HepG2 (cell line): Measurements from ENCODE around the gene TTLL8. TPM values are rescaled to one million over a fixed set of nuclear protein-coding genes. Genes with fewer than 3 reads are reported as not detected.

Experiments
- ATAD3A ChIP-seq: sonication (generic); formaldehyde crosslinking; IDR thresholded peaks from 2 replicates; pipeline ENCODE4 v1.4.0; 2020; ENCODE audit warnings: missing genetic modification reagents
- BRCA1 ChIP-seq: sonication (generic); formaldehyde crosslinking; IDR thresholded peaks from 2 replicates; pipeline ENCODE4 v1.4.0; 2020; ENCODE audit warnings: missing genetic modification reagents
- EED ChIP-seq: sonication (generic); formaldehyde crosslinking; IDR thresholded peaks from 2 replicates; pipeline ENCODE4 v1.5.0; 2020; ENCODE audit warnings: mild to moderate bottlenecking, missing genetic modification reagents
- ELF3 ChIP-seq: IDR thresholded peaks from 2 replicates; pipeline ENCODE4 v1.6.1; 2016; ENCODE audit warnings: missing genetic modification reagents, missing compliant biosample characterization
- MLX ChIP-seq: IDR thresholded peaks from 2 replicates; pipeline ENCODE4 v1.6.1; 2016
- MXD3 ChIP-seq: IDR thresholded peaks from 2 replicates; pipeline ENCODE4 v1.6.1; 2016; ENCODE audit warnings: mild to moderate bottlenecking, missing biosample characterization, missing genetic modification reagents
- MZF1 ChIP-seq: sonication (generic); formaldehyde crosslinking; IDR thresholded peaks from 2 replicates; pipeline ENCODE4 v1.8.1; 2023; ENCODE audit warnings: mild to moderate bottlenecking, missing genetic modification reagents, borderline replicate concordance
- NCOA2 ChIP-seq: sonication (generic); formaldehyde crosslinking; IDR thresholded peaks from 2 replicates; pipeline ENCODE4 v1.8.0; 2022; ENCODE audit warnings: inconsistent platforms
- RARG ChIP-seq: sonication (generic); formaldehyde crosslinking; IDR thresholded peaks from 2 replicates; pipeline ENCODE4 v1.4.0; 2020; ENCODE audit warnings: low read depth, mild to moderate bottlenecking, missing genetic modification reagents
- TFDP2 ChIP-seq: sonication (generic); formaldehyde crosslinking; IDR thresholded peaks from 2 replicates; pipeline ENCODE4 v1.4.0; 2020; ENCODE audit warnings: missing genetic modification reagents
- ZGPAT ChIP-seq: IDR thresholded peaks from 2 replicates; pipeline ENCODE4 v1.6.1; 2016; ENCODE audit warnings: mild to moderate bottlenecking
- ZNF543 ChIP-seq: sonication (generic); formaldehyde crosslinking; IDR thresholded peaks from 2 replicates; pipeline ENCODE4 v1.4.0; 2020; ENCODE audit warnings: mild to moderate bottlenecking, missing genetic modification reagents
- ZNF574 ChIP-seq: sonication (generic); formaldehyde crosslinking; IDR thresholded peaks from 2 replicates; pipeline ENCODE4 v1.4.0; 2020; ENCODE audit warnings: missing genetic modification reagents
- ZNF598 ChIP-seq: sonication (generic); formaldehyde crosslinking; IDR thresholded peaks from 2 replicates; pipeline ENCODE4 v1.5.1; 2020; ENCODE audit warnings: mild to moderate bottlenecking, missing genetic modification reagents, borderline replicate concordance
- ZNF629 ChIP-seq: sonication (generic); formaldehyde crosslinking; conservative IDR thresholded peaks from 2 replicates; pipeline ENCODE4 v1.5.0; 2020; ENCODE audit warnings: missing genetic modification reagents
- ZSCAN5A ChIP-seq: sonication (generic); formaldehyde crosslinking; IDR thresholded peaks from 2 replicates; pipeline ENCODE4 v1.8.0; 2022; ENCODE audit warnings: mild to moderate bottlenecking, missing genetic modification reagents, borderline replicate concordance
- polyA plus RNA-seq, 8 experiments: library from polyadenylated mRNA; depleted of rRNA in 3 of 8; stranded (reverse) in 7 of 8; unstranded in 1 of 8; fragments of >200 nt; fragmentation: Illumina TruSeq in 4 of 8; extraction: Trizol in 4 of 8; gene quantifications; 2 replicates each; pipeline versions ENCODE4 v1.2.1 to v1.2.3, GENCODE V29; 2011 to 2016; ENCODE audit warnings: low read depth in 4 of 8, missing spikeins in 1 of 8, mixed read lengths in 1 of 8; ENCODE audit not compliant: insufficient read depth in 1 of 8
- total RNA-seq, 5 experiments: library from RNA; depleted of rRNA; stranded (reverse); fragments of >200 nt; fragmentation: Illumina TruSeq; extraction: Trizol; gene quantifications; 2 replicates each; pipeline ENCODE4 v1.2.3, GENCODE V29; 2016; ENCODE audit warnings: low read depth in 1 of 5
- TF ChIP-seq, protein P1 (sequence below): sonication (generic); formaldehyde crosslinking; IDR thresholded peaks from 2 replicates; pipeline ENCODE4 v1.8.0; 2022; ENCODE audit warnings: missing genetic modification reagents, mild to moderate bottlenecking, inconsistent platforms, borderline replicate concordance

The TTLL8 gene
- total and polyA plus RNA-seq, 2 of the 13 experiments (the other 11 are each of a cell fraction or from before 2014, with no cell fraction given): not detected

GRCh38 chr22:49970528-49971231, 87.4 kb downstream of the TTLL8 start (continued):
- TF ChIP-seq BRCA1 (CRISPR knock-in tag): no peak; the same call in 1 of the 2 replicates
- TF ChIP-seq ZGPAT (CRISPR knock-in tag): peak; percentile 97
- peak; percentile 86 for TF ChIP-seq TFDP2
- TF ChIP-seq ATAD3A: no peak
- peak; percentile 94 for TF ChIP-seq MLX (CRISPR knock-in tag)
- peak; percentile 85 for TF ChIP-seq ELF3 (CRISPR knock-in tag)
- no peak for TF ChIP-seq ZNF598 (CRISPR knock-in tag)
- TF ChIP-seq MZF1: no peak
- peak; percentile 82 for TF ChIP-seq NCOA2 (CRISPR knock-in tag)
- TF ChIP-seq ZNF629 (CRISPR knock-in tag): 0 out of 2 replicates have a peak, but pooled peaks have one; percentile 20
- TF ChIP-seq EED (CRISPR knock-in tag): 0 out of 2 replicates have a peak, but pooled peaks have one; percentile 11
- peak; percentile 76 for TF ChIP-seq ZNF574 (CRISPR knock-in tag)
- 0 out of 2 replicates have a peak, but pooled peaks have one; percentile 21 for TF ChIP-seq ZNF543 (CRISPR knock-in tag)
- TF ChIP-seq MXD3 (CRISPR knock-in tag): peak; percentile 94
- no peak for TF ChIP-seq RARG
- TF ChIP-seq, protein P1, sequence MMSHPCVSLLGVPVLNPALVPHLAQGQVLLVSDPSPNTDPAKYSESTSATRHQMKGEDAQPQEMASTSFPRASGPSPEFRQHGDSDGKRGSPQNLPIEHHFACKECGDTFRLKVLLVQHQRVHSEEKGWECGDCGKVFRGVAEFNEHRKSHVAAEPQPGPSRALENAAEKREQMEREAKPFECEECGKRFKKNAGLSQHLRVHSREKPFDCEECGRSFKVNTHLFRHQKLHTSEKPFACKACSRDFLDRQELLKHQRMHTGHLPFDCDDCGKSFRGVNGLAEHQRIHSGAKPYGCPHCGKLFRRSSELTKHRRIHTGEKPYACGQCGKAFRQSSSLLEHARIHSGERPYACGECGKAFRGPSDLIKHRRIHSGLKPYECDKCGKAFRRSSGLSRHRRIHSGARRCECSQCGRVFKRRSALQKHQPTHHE (CRISPR knock-in tag): peak; percentile 60; the same call in 1 of the 2 replicates
- TF ChIP-seq ZSCAN5A (CRISPR knock-in tag): no peak
